Measurements from ENCODE around the gene CLDN19. TPM values are rescaled to one million over a fixed set of nuclear protein-coding genes. Genes with fewer than 3 reads are reported as not detected.
"Not testable (repeated sequence)": the region's sequence is repeated elsewhere in the genome, so short reads cannot be mapped to it uniquely, and the experiment has no call there.

The CLDN19 gene
- total RNA-seq, 1 experiment from 2014 or later: 12.5 TPM

- Histone ChIP-seq H3K9me3 (ENCODE audit: control insufficient read depth, low read depth, low read length) (no peaks in the 10 kb centered on the region), H4K5ac (ENCODE audit: insufficient read length, low read depth, low read length) (no peak overlapping the region), H3K79me1 (ENCODE audit: insufficient read depth, low read depth, low read length, poor library complexity, severe bottlenecking) (no peaks in the 10 kb centered on the region), H3K4me1 (ENCODE audit: insufficient read depth, low read length) (no peaks in the 10 kb centered on the region), H3K27ac (ENCODE audit: insufficient read length, low read depth, low read length) (no peak overlapping the region), H3K79me2 (ENCODE audit: insufficient read depth, low read length) (no peaks in the 10 kb centered on the region), H3K27me3 (ENCODE audit: insufficient read depth, low read length) (no peaks in the 10 kb centered on the region), H2BK5ac (ENCODE audit: insufficient read length, low read length) (no peak overlapping the region), H3K18ac (ENCODE audit: insufficient read length, low read depth, low read length) (no peak overlapping the region), H2BK15ac (ENCODE audit: low read depth, low read length) (no peak overlapping the region), H2BK20ac (ENCODE audit: low read depth, low read length, poor library complexity, severe bottlenecking) (no peak overlapping the region), H3K14ac (ENCODE audit: insufficient read depth, low read length) (no peak overlapping the region), H3K56ac (ENCODE audit: insufficient read length, low read depth, low read length) (no peak overlapping the region), H3K23ac (ENCODE audit: insufficient read length, low read depth, low read length) (no peak overlapping the region), H4K20me1 (ENCODE audit: control insufficient read depth, insufficient read depth, insufficient read length) (no peaks in the 10 kb centered on the region), H4K8ac (replicated peaks; ENCODE audit: insufficient read length, low read depth, low read length) (no peak overlapping the region), H3K4me2 (ENCODE audit: insufficient read depth, insufficient read length, low read length) (no peak overlapping the region), H4K91ac (ENCODE audit: insufficient read length, low read depth, low read length) (no peak overlapping the region), H2BK120ac (ENCODE audit: low read depth, low read length, poor library complexity, severe bottlenecking) (no peak overlapping the region), H3T11ph (ENCODE audit: low read length) (no peak overlapping the region), H2AK5ac (ENCODE audit: insufficient read length, low read length) (no peak overlapping the region), H2BK12ac (ENCODE audit: insufficient read length, low read depth, low read length) (no peak overlapping the region), H3K23me2 (ENCODE audit: insufficient read length, low read depth, low read length, poor library complexity, severe bottlenecking) (no peaks in the 10 kb centered on the region), H3K4ac (ENCODE audit: low read depth, low read length) (no peak overlapping the region), H2AFZ (ENCODE audit: low read length) (no peak overlapping the region), H3K9ac (ENCODE audit: extremely low read depth, insufficient read length, low read length) (no peak overlapping the region)
- no peak for DNase-seq
- H3K4me1 Mint-ChIP-seq: peaks cover 3% of the 10 kb centered on the region in 2 experiments; a peak in 3 of 4 replicates
- no CpG with 5 or more reads among the region's 6 CpGs for WGBS (ENCODE audit: extremely low coverage, insufficient read length, low lambda C conversion rate)
- H3K9me3 Mint-ChIP-seq: peaks cover 15 to 18% of the 10 kb centered on the region in 2 experiments
- H3K4me3 Mint-ChIP-seq: no peak overlapping the region
- no peaks in the 10 kb centered on the region for H3K27me3 Mint-ChIP-seq (ENCODE audit: low read depth)
- H3K36me3 Mint-ChIP-seq (ENCODE audit: insufficient read depth in 1 of 3, low read depth in 3 of 3): peaks cover 69 to 86% (median 81%) of the 10 kb centered on the region in 3 experiments
- H3K27ac Mint-ChIP-seq: no peak overlapping the region
- no peak for TF ChIP-seq CTCF (conservative IDR thresholded peaks at IDR 0.05)
These were observed 12.2 kb upstream of the CLDN19 start for GRCh38 chr1:42752284-42752683.

- not testable (repeated sequence) for H2BK20ac ChIP-seq (ENCODE audit: low read depth, low read length, poor library complexity, severe bottlenecking); H3K79me1 ChIP-seq (ENCODE audit: insufficient read depth, low read depth, low read length, poor library complexity, severe bottlenecking); H2BK5ac ChIP-seq (ENCODE audit: insufficient read length, low read length); H3K27me3 Mint-ChIP-seq (ENCODE audit: low read depth); H2BK12ac ChIP-seq (ENCODE audit: insufficient read length, low read depth, low read length); H4K5ac ChIP-seq (ENCODE audit: insufficient read length, low read depth, low read length); H3K4me1 Mint-ChIP-seq; H4K91ac ChIP-seq (ENCODE audit: insufficient read length, low read depth, low read length); H3K9ac ChIP-seq (ENCODE audit: extremely low read depth, insufficient read length, low read length); H2AFZ ChIP-seq (ENCODE audit: low read length); H4K20me1 ChIP-seq (ENCODE audit: control insufficient read depth, insufficient read depth, insufficient read length); H3K9me3 ChIP-seq (ENCODE audit: control insufficient read depth, low read depth, low read length); H2BK120ac ChIP-seq (ENCODE audit: low read depth, low read length, poor library complexity, severe bottlenecking); H3K23ac ChIP-seq (ENCODE audit: insufficient read length, low read depth, low read length); H4K8ac ChIP-seq (replicated peaks; ENCODE audit: insufficient read length, low read depth, low read length); H3K4me3 Mint-ChIP-seq; H2AK5ac ChIP-seq (ENCODE audit: insufficient read length, low read length); DNase-seq; H3K27me3 ChIP-seq (ENCODE audit: insufficient read depth, low read length); H3K79me2 ChIP-seq (ENCODE audit: insufficient read depth, low read length); H2BK15ac ChIP-seq (ENCODE audit: low read depth, low read length); H3T11ph ChIP-seq (ENCODE audit: low read length); H3K27ac ChIP-seq (ENCODE audit: insufficient read length, low read depth, low read length); H3K4me2 ChIP-seq (ENCODE audit: insufficient read depth, insufficient read length, low read length); H3K4ac ChIP-seq (ENCODE audit: low read depth, low read length); H3K18ac ChIP-seq (ENCODE audit: insufficient read length, low read depth, low read length); H3K4me1 ChIP-seq (ENCODE audit: insufficient read depth, low read length); H3K14ac ChIP-seq (ENCODE audit: insufficient read depth, low read length); H3K23me2 ChIP-seq (ENCODE audit: insufficient read length, low read depth, low read length, poor library complexity, severe bottlenecking); H3K56ac ChIP-seq (ENCODE audit: insufficient read length, low read depth, low read length)
- H3K9me3 Mint-ChIP-seq: peaks cover 15 to 18% of the 10 kb centered on the region in 2 experiments
- no CpG with 5 or more reads among the region's 8 CpGs for WGBS (ENCODE audit: extremely low coverage, insufficient read length, low lambda C conversion rate)
- H3K36me3 Mint-ChIP-seq (ENCODE audit: insufficient read depth in 1 of 3, low read depth in 3 of 3): peaks cover 68 to 84% (median 82%) of the 10 kb centered on the region in 3 experiments
- peak overlapping the region in 1 of 3 experiments; percentile 75; a peak in 1 of 7 replicates for H3K27ac Mint-ChIP-seq
These were observed 11.6 kb upstream of the CLDN19 start for GRCh38 chr1:42751511-42752070.

Measured in H9 (cell line).